AG10803 (cell line): ENCODE results near the gene DNAI2.
A peak's percentile ranks its signal among the peaks of the same experiment; 100 is the strongest.

Experiments
- DNase-seq: peaks from one replicate; pipeline ENCODE4 v3.0.0; 2010; ENCODE audit warnings: low read depth
- H3K4me3 ChIP-seq: 2 replicates; pipeline ENCODE4 v1.5.1; 2011; ENCODE audit warnings: mild to moderate bottlenecking, low read length, control low read depth
- TF ChIP-seq, protein P1 (sequence below): conservative IDR thresholded peaks from 2 replicates; pipeline ENCODE4 v1.5.1; 2011; ENCODE audit warnings: mild to moderate bottlenecking, low read length, control low read depth, inconsistent platforms

Gene DNAI2

DNA sequence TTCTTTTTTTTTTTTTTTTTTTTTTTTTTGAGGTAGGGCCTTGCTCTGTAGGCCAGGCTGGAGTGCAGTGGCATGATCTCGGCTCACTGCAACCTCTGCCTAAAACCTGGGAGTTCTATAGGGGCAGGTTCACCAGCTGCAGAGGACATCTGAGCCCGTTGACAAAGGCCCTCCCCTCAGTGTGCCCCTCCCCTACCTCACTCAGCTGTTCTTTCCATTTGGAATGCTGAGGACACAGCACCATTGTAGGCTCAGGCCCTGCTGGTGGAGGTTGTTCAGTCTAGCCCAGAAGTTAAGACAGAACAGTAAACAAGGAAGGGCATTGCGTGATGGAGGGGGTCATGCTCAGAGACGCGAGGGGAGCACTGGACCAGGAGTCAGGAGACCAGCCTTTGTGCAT is 30.1 kb downstream of the DNAI2 start:
- H3K4me3 ChIP-seq, result no peak overlapping the region
- TF ChIP-seq, protein P1, sequence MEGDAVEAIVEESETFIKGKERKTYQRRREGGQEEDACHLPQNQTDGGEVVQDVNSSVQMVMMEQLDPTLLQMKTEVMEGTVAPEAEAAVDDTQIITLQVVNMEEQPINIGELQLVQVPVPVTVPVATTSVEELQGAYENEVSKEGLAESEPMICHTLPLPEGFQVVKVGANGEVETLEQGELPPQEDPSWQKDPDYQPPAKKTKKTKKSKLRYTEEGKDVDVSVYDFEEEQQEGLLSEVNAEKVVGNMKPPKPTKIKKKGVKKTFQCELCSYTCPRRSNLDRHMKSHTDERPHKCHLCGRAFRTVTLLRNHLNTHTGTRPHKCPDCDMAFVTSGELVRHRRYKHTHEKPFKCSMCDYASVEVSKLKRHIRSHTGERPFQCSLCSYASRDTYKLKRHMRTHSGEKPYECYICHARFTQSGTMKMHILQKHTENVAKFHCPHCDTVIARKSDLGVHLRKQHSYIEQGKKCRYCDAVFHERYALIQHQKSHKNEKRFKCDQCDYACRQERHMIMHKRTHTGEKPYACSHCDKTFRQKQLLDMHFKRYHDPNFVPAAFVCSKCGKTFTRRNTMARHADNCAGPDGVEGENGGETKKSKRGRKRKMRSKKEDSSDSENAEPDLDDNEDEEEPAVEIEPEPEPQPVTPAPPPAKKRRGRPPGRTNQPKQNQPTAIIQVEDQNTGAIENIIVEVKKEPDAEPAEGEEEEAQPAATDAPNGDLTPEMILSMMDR, result no peak

DNA sequence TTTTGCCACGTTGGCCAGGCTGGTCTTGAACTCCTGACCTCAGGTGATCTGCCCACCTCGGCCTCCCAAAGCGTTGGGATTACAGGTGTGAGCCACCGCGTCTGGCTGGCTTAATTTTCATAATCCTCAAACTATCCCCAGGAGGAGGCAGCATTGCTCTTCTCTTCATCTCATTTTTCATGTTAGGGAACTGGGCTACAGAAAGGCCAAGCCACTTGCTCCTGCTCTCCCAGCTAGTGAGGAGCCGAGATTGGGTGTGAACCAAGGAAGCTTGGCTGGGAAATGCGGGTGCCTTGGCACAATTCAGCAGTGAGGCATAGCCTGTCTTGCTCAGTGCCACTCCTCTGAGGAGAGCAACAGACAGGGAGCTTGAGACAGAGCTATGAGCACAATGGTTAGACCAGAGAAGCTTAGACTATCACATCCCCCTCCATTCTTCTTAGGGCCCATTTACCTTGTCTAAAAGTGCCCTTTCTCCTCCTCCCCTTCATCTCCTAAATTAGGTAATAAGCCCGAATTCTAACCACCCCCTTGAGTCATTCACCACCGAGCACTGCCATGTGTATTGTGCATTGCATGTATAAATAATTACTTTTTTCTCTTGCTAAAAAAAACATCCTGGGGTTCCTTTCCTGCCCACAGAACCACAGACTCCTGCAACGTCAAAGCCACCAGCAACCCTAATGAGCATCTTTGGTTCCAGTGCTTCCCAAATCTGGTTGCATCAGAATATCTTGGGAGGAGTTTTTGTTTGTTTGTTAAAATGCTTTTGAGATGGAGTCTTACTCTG is 32.0 kb downstream of the DNAI2 start:
- H3K4me3 ChIP-seq, result no peak overlapping the region
- peak; percentile 34 for DNase-seq
- TF ChIP-seq, protein P1, result no peak

More for the DNA sequence above, 30.1 kb downstream of the DNAI2 start:
- DNase-seq, result no peak

DNA sequence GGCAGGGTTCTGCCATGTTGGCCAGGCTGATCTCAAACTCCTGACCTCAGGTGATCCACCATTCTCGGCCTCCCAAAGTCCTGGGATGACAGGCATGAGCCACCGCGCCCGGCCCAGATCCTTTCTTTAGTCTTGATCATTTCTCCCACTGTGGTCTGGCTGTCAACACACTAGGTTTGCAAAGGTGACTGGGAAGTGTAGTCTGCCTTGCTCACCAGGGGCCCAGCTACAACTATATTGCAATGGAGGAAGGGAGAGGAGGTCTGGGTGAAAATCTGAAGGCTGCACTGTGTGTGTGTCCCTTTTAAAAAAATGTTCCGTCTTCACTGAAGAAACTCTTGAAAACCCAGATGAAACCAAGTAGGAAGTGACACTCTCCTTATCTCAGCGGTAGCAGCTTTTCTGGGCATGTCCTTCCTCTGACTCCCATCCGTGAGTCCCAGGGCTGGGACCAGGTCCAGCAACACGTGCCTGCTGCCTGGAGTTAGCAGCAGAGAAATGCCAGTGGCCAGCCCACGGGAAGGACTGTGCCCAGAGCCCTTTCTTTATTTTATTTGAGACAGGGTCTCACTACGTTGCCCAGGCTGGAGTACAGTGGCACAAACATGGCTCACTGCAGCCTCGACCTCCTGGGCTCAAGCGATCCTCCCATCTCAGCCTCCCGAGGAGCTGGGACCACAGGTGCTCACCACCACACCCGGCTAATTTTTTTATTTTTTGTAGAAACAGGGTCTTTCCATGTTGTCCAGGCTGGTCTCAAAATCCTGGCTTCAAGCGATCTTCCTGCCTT is 34.1 kb downstream of the DNAI2 start:
- TF ChIP-seq, protein P1, result no peak
- no peak for DNase-seq
- no peak overlapping the region for H3K4me3 ChIP-seq

DNA sequence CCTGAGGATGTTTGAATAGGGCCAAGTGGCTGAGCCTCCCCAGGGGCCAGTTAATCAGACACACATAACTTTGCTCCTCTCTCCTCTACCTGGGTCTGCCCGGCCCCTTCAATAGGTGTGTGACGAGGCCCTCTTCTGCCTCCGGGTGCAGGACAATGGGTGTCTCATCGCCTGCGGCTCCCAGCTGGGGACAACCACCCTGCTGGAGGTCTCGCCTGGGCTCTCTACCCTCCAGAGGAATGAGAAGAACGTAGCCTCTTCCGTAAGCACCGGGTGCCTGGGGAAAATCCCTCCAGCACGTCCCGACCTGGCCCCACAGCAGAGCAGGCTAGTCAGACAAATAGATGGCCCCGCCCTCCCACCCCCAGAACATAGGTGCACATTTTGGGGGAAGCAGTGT is 35.9 kb downstream of the DNAI2 start:
- H3K4me3 ChIP-seq, result no peak overlapping the region
- DNase-seq, result no peak
- TF ChIP-seq, protein P1, result no peak

DNA sequence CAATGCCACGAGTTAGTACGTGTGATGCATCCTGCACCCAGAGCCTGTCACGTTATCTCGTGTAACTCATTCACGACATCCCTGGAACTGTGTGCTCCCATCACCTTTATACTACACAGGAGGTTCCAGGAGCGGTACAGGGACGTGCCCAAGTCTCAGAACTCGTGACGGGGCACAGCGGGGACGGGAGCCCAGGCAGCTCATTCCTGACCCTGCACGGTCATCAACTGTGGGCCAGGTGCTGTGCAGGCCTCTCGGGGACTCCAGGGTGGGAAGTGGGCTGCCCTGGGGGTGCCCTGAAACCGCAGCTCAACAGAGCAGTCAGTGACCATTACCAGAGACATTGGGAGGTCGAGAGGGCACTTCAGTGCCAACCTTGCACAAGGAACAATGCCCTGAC is 40.8 kb downstream of the DNAI2 start:
- H3K4me3 ChIP-seq, result no peak overlapping the region
- no peak for DNase-seq
- TF ChIP-seq, protein P1, result no peak

DNA sequence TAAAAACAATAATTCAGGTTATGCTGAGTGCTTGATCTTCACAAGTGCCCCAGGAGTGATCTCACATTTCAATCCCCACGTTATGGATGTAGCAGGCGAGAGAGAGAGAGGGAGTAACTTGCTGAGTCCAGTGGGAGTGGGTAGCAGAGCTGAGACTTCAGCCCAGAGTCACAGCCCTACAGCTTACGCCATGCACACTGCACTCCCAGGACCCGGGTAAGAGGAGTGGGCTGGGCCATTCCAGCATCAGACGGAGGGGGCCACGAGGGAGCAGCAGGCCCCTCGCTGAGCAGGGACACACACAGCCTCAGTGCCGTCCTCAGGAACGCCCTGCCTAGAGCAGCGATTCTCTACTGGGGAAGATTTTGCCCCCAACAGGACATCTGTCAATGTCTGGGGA is 42.2 kb downstream of the DNAI2 start:
- H3K4me3 ChIP-seq, result no peak overlapping the region
- no peak for DNase-seq
- TF ChIP-seq, protein P1, result no peak
